Fibroblast of villous mesenchyme (primary cell): ENCODE measurements around the gene TMEM132D. TPM values are rescaled to one million over a fixed set of nuclear protein-coding genes. Genes with fewer than 3 reads are reported as not detected.

Experiments used
- DNase-seq: peaks from one replicate; pipeline ENCODE4 v3.0.0-alpha.2; 2010; ENCODE audit warnings: low read depth
- H3K4me3 ChIP-seq: 2 replicates; pipeline ENCODE4 v1.5.1; 2011; ENCODE audit warnings: low read depth, mild to moderate bottlenecking, low read length
- CTCF ChIP-seq: IDR thresholded peaks from 2 replicates; pipeline ENCODE4 v1.5.1; 2012; ENCODE audit warnings: low read depth, mild to moderate bottlenecking, low read length; ENCODE audit not compliant: insufficient read depth
- total RNA-seq: library from RNA; depleted of rRNA; stranded (reverse); fragments of >200 nt; gene quantifications from 2 replicates; pipeline ENCODE4 v1.2.3, GENCODE V29; 2012

TMEM132D gene
- total RNA-seq, 1 donor, result not detected

DNA sequence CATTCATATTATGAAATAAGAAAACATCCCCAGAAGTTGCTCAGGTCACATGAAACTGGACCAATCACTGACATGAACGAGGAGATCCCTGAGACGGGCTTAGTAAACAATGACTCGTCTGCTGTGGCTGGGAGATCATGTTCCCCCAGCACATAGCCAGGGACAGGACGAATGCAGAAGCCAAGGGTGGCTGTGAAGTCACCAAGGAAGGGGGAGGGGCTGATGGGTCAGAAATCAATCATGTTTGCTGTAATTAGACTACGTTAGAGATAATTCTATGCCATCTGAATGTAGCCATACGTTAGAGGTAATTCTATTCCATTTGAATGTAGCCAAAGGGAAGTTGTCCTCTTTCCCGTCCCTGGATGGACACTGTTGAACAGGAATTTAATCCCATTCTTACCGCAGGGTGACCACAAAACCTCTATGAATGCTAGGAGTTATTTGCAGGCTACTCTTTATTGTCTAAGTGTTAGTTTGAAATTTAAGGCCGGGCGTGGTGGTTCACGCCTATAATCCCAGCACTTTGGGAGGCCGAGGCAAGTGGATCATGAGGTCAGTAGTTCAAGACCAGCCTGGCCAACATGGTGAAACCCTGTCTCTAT is 332.9 kb downstream of the TMEM132D start:
- no peak overlapping the region for H3K4me3 ChIP-seq
- DNase-seq, result no peak
- no peak for TF ChIP-seq CTCF

DNA sequence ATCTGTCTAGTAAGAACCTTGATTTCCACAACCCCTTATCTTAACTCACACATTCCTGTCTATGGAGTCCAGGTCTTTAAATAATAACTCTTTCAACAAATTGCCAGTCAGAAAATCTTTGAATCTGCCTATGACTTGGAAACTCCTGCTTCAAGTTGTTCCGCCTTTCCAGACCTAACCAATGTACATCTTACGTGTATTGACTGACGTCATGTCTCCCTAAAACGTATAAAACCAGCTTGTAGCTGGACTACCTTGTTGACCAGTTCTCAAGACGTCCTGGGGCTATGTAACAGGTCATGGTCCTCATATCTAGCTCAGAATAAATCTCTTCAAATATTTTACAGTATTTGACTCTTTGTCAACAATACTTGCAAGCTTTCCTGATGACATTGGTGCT is 337.0 kb downstream of the TMEM132D start:
- no peak for DNase-seq
- no peak overlapping the region for H3K4me3 ChIP-seq
- TF ChIP-seq CTCF, result no peak

- DNase-seq, result no peak
- no peak for TF ChIP-seq CTCF
- no peak overlapping the region for H3K4me3 ChIP-seq
These were observed 339.1 kb downstream of the TMEM132D start for GRCh38 chr12:129564768-129565167.

DNA sequence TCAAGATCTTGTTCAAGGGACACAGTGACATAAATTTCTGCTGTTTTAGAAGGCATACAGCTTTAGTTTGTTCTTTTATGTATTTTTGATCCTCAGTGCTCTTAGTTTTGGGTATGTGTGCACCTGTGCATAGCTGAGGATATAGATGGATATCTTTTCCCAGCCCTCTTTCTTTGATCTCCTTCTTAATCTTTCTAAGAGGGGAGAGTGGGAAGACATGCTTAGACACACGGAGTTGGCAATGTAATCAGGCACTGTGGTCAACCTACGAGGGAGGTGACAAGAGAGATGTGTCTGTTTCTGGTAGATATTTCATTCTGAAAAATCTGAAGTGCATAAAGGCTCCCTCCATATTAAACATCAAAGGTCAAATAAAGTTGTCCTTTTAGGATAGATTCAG is 340.6 kb downstream of the TMEM132D start:
- no peak for DNase-seq
- no peak for TF ChIP-seq CTCF
- H3K4me3 ChIP-seq, result no peak overlapping the region

- TF ChIP-seq CTCF, result no peak
These were observed 342.5 kb downstream of the TMEM132D start for GRCh38 chr12:129561304-129561703.

DNA sequence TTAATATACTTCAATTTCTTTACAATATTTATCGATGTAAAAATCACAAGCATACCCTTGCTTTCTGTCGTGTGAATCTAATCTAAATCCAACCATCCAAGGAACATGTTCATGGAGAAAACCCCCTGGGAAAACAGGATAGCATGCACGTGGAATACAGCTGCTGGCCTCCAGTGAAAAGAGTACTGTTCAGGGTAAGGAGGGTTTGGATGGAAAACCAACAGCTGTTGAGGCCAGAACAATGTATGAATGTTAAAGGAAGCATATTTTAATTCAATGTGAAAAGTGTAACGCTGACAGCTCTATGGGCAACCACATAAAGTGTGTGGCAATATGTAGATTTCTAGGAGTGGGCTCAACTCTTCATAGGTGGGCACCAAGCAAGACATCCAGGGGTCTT is 344.0 kb downstream of the TMEM132D start:
- TF ChIP-seq CTCF, result no peak
- no peak for DNase-seq

More at GRCh38 chr12:129561304-129561703, 342.5 kb downstream of the TMEM132D start:
- H3K4me3 ChIP-seq, result no peak overlapping the region
- DNase-seq, result no peak

DNA sequence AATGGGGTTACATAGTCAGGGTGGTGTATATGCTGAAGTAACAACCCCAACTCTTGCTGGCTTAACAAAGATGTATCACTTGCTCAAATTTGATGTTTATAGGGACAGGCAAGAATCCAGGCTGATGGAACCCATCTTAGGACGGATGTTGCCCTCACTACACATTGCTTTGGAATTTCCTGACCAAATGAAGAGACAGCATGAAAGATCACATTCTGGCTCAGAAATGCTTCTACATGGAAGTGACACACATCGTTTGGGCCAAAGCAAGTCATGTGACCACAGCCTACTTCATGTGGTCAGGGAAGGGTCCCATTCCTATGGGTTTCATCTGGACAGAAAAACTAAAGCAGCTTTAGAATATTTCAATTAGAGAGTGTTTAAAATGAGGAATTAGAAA is 345.8 kb downstream of the TMEM132D start:
- DNase-seq, result no peak
- H3K4me3 ChIP-seq, result no peak overlapping the region
- no peak for TF ChIP-seq CTCF

More for the DNA sequence above, 344.0 kb downstream of the TMEM132D start:
- no peak overlapping the region for H3K4me3 ChIP-seq
